DMS53 treated with DMSO at 0.1 percent for 48 hours (cell line): Measurements from ENCODE around the gene C9.
"Not testable (repeated sequence)": the region's sequence is repeated elsewhere in the genome, so short reads cannot be mapped to it uniquely, and the experiment has no call there.

ENCODE experiments used
- DNase-seq: peaks from one replicate; lab custom pipeline; 2025; ENCODE audit not compliant: unreplicated experiment; lab: John Stamatoyannopoulos, UW

C9 gene

DNA sequence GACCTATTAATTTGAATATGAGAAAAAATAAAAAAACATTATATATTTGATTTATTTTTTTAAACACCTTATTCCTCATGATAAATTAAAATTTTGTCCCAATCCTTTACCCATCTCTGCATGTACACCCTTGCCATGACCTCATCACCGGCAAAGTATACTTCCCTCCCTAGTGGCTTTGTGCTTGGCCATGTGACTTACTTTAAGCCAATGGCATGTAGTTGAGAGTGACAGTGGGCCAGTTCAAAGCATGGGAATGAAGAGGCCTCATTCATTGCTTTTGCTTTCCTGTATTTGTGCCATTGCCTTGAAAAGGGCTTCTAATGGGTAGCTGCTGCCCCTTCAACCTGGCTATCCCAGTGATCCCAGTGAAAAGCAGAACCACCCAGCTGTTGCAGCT, 31.2 kb downstream of the C9 start:
- no peak for DNase-seq

DNA sequence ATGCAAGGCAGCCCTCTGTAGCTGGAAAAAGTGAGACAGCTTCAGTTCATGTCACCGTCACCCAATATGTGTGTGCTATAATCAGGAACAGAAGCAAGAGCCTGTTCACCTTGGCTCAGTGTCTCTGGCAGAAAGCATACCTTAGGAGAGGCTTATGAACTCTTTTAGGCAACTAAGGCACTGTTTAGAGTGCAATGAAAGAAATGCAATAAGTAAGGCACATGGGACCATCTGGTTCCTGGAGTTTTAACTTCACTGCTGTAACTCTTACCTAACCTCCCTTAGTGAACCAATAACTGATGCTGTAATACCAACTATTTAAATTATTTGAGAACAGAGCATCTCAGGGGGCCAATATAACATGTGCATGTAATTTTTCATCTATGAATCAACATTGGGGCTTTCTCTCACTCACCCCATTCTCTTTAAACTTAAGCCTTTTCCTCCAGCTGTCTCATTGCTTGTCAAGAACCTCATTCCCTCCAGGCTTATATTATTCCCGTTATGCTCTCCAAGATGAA, 32.4 kb downstream of the C9 start:
- DNase-seq, result no peak

DNA sequence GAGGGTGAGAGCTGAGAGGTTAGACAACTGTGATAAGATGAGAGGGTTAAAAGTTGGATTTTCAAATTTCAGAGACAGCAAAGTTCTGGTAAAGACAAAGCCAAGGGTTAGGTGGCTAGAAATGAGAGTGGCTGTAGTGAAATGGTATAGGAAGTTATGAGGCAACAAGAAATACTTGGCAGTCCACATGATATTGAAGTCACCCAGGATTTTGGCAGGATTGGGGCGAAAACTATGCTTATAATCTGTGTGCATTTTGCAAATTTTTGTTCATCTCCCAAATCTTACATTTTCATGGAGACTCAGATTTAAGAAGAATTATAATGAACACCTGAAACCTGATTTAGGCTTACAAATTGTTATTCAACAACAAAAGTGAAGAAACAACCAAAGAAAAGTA, 35.6 kb downstream of the C9 start:
- no peak for DNase-seq

DNA sequence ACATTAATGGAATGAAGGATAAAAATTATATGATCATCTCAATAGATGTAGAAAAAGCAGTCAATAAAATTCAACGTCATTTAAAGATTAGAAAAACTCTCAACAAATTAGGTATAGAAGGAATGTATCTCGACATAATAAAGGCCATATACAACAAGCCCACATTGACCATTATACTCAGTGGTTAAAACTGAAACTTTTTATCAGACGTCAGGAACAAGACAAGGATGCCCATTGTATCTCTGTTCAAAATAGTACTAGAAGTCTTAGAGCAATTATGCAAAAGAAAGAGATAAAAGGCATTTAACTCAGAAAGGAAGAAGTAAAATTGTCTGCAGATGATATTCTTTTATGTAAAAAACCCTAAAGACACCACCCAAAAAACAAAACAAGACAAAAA, 40.8 kb downstream of the C9 start:
- DNase-seq, result no peak

DNA sequence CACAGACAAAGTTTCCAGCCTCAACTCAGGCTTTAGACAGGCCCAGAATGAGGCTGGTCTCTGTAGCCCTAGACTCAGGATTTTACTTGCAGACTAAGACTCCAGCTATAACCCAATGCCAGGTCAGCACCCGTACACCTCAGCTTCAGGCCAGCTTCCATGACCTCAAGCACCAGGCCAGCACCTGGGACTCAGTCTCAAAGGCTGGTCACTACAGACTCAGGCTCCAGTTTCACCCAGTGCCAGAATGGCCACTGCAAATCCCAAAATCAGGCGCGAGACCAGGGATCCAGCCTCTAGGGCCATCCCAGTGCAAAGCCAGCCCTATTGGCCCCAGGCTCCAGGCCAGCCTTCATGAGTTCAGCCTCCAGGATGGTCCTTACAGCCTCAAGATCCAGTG, 44.9 kb downstream of the C9 start:
- no peak for DNase-seq

DNA sequence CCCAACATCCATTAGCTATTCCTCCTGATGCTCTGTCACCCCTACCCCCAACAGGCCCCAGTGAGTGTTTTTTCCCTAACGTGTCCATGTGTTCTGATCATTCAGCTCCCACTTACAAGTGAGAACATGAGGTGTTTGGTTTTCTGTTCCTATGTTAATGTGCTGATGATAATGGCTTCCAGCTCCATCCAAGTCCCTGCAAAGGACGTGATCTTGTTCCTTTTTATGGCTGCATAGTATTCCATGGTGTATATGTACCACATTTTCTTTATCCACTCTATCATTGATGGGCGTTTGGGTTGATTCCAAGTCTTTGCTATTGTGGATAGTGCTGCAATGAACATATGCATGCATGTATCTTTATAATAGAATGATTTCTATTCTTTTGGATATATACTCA, 47.8 kb downstream of the C9 start:
- not testable (repeated sequence) for DNase-seq

DNA sequence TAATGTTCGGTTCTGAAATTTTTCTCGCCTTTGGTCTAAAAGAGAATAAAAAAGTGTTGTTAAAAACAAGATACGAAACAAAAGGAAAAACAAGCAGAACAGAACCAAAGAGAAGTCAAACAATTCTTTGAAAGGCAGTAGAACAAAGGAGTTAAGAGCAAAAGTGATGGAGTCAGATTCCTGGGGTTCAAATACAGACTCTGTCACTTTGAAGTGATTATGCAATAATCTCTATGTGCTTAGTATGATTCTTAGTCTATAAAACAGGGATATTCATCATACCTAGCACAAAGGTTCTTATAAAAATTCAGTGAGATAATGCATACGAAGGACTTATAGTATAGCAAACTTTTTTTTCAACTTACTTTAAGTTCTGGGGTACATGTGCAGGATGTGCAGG, 48.3 kb downstream of the C9 start:
- no peak for DNase-seq

DNA sequence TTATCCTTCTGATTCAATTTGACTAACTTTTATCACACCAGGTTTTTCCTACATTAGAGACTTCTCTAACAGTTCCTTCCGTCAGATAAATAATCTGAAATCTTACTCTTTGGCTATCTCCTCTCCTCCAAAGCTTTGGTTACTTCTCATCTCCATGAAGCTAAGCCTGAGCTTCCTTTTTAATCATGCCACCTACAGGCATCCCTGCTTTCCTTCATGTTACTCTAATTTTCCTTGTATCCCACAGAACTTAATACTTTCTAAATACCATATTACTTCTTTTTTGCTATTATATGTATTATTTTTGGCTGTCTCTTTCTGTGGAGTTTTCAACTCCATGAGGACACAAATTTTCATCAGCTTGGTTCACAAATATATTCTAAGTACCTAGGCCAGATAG, 49.7 kb downstream of the C9 start:
- DNase-seq, result no peak

DNA sequence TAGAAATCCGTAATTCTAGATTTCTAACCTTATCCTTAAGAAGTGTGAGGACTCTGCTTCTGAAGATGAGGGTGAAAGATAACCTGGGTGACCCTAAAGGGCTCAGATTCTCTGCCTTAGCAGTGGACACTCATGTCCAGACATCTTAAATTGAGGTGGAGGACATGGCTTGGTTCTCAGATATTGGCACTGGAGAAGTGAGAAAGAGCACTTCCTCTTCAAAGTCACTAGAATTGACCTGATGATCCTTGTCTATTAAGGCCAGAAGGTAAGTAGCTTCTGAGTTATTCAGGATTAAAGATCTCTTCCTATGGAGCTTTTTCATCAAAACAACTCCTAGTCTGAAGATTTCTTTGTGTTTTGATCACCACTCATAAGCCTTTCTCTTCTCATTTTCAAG, 54.8 kb downstream of the C9 start:
- no peak for DNase-seq

DNA sequence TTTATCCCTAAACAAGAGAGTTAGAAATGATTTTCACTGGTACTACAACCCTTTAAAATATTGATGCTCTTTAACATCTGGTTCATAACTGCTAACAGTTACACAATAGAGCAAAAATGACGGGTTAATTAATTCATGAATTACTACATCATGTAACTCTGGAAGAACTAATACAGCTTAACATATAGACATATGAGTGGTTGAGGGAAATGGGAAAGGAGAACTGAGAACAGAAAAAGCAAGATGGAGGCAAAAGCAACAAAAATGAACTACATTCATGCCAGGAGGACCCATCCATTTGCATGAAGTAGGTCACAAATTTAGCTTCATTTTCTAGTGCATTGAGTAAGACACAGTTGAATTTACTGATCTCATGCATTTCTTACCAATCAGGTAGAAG, 61.8 kb downstream of the C9 start:
- DNase-seq, result no peak

DNA sequence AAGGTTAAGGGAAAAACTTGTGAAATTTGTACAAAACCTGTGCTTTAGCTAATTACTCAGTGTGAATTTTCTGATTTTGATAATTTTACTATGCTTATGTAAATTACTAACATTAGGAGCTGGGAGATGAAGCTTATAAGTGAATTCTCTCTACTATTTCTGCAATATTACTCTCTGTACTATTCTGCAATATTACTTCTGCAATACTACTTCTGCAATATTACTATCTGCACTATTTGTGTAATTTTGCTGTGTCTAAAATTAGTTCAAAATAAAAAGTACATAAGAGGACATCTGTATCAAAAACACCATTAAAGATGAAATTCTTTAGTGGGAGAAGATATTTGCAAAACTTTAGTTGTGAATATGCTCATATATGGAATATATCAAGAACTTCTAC, 62.9 kb downstream of the C9 start:
- DNase-seq, result no peak

DNA sequence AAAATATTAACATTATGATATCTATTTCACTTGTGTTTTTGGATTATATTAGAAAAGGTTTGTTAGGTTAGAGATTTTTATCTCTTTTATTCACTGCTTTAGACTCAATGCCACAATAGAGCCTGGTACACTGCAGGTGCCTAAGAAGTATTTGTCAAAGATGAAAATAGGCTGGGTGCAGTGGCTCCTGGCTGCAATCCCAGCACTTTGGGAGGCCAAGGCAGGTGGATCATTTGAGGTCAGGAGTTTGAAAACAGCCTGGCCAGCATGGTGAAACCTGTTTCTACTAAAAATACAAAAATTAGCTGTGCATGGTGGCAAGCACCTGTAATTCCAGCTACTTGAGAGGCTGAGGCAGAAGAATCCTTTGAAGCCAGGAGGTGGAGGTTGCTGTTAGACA, 64.3 kb downstream of the C9 start:
- no peak for DNase-seq

DNA sequence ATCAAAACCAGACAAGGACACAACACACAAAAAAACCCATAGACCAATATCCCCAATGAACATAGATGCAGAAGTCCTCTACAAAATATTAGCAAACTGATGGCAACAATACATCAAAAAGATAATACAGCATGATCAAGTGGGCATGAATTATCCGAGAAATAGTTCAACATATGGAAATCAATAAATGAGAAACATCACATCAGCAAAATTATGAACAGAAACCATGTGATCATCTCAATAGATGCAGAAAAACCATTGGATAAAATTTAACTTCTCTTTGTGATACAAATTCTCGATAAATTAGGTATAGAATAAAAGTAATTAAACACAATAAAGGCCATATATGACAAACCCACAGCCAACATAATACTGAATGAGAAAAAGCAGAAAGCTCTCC, 69.6 kb downstream of the C9 start:
- no peak for DNase-seq

DNA sequence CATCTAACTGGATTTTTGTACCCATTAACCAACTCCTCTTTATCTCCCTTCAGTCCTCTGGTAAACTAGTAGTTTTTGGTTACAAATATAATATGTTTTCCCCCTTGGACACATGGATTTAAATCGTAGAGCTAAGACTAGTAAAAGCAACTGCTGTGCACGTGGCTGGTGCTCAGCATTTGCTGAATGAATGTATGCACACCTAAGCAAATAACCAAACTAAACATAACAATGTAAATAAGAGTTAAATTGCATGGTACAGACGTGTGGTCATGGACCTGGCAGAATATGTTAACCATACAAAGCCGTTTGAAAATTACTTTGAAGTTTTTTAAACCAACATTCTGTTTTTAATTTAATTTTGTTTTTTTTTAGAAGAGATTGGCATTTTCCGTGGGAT, 79.7 kb downstream of the C9 start:
- peak; percentile 76 for DNase-seq

DNA sequence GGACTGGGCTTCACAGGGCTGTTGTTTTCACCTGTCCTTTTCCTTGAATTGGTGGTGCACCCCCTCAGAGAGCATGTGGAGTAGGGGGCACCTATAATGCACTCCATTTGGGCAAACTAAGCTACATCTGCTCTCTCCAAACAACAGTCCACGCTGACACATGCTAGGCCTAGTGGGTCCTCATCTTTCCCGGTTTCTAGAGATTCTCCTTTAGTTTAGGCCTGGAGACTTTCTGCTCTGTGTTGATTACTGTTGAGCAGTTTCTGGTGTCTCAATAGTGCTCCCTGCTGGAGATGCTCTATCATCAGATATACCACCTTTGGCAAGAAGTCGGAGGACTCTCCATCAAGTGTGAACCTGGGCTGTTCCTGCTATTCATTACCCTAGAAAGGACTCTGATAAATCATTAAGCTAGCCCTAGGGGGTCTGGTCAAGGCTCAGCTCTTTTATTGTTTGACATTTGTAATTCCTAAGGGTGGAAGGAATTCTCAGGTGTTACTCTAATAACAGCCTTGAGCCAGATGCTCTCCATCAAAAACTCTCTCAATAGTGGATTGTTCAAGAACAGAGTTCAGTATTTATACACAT, 81.0 kb downstream of the C9 start:
- peak; percentile 61 for DNase-seq

DNA sequence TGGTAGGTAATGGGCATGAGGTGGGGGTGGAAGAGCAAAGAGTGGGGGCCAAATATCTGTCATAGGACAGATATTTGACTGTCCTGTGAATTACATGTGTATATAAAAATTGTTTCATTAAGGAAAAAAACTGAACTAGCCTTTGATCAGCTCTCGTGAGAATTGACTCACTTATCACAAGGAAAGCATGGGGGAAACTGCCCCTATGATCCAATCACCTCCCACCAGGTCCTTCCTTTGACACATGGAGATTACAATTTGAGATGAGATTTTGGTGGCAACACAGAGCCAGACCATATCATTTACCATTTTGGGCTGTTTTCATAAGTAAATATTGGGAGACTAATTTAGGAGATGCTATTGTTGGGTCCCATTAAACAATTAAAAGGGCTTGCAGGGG, 81.7 kb downstream of the C9 start:
- no peak for DNase-seq

DNA sequence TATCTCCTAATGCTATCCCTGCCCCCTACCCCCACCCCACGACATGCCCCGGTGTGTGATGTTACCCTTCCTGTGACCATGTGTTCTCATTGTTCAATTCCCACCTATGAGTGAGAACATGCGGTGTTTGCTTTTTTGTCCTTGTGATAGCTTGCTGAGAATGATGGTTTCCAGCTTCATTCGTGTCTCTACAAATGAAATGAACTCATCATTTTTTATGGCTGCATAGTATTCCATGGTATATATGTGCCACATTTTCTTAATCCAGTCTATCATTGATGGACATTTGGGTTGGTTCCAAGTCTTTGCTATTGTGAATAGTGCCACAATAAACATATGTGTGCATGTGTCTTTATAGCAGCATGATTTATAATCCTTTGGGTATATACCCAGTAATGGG, 88.4 kb downstream of the C9 start:
- not testable (repeated sequence) for DNase-seq

DNA sequence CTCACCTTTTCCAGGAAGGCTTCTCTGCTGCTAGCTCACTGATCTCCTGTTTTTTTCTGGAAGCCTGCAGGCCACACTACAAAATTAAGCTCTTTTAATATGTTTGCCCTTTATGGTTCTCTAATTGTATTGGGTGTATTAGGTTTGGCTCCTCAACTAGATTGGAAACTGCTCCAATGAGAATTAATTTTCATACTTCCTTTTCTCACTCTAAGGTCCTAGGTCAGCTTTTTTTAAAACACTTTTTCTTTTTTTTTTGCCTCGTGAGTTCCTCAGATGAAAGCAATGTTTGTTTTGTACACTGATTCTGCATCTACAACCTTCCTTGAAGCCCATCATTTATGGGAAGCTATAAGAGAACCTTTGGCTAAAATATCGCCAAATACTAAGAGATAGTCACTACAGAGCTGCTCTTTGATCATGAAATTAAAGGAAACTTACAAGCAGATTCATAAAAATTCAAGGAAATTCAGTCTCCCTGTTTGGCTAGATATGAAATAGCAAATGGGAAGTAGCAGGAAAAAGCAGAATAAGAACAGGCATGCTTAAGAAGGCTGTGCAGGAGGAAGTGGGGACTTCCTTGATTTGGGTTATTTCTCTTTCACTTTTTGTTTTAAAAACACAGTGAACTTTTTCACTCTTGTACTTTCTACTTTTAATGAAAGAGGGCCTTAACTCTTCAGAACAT, 89.8 kb downstream of the C9 start:
- no peak for DNase-seq

DNA sequence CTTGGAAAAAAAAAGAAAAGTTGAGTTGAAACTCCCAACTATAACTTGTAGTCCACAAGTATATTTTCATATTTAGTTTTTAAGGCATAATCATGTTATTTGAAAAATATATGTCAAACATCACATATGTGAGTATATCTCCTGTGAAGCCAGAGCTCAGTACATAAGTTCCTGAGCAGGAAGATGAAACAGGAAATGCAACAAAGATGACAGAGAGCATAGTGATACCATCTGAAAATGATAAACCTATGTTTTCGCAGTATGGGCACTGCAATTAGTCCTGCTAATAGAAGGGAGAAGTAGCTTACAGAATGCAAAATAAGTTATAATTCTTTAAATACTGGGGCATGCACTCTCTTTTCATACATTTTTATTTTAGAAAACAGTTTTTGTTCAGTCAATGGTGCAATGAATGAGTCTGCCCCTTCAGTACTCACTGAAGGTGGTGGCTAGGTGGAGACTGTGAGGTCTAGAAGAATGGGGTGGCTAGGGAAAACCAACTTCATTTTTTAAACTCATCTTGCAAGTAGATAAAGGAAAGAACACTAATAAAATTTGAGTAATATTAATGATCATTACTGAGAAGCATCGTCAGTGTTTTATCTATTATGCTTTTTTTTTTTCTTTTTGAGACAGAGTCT, 90.9 kb downstream of the C9 start:
- no peak for DNase-seq

DNA sequence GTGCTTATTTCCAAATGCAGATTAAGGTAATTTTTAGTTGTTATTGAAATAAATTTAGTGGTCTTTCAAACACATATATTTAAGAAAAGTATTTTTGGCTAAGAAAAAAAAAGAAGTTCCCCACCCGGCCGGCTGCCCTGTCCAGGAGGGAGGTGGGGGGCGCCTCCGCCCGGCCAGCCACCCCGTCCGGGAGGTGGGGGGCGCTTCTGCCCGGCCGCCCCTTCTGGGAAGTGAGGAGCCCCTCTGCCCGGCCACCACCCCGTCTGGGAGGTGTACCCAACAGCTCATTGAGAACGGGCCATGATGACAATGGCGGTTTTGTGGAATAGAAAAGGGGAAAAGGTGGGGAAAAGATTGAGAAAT, 91.4 kb downstream of the C9 start:
- not testable (repeated sequence) for DNase-seq

DNA sequence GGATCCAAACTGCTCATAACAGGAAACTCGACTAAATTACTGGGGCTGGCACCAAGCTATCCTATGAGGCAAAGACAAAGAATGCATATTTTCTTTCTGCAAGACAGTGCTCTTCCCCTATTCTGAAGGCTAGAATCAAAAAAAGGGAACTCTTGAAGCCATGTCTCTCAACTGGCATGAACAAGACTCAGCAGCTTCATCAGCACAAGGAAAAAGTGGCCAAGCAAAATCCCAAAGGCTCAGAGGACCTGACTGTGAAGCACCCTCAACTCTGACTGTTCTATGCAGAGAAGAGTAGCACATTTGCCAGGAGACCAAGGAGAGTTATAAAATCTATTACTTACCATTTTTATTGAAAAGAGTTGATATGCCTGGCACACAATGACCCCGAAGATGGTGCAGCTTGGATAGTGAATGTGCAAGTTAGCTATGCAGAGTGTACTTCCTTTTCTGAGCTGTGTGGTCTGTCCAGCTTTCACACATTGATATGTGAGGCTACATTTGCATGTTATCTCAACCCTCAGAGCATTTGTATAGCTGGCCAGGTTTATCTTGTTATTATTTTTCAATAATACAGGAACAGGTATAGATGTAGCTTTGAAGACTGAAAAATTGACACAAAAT, 94.0 kb downstream of the C9 start:
- DNase-seq, result no peak

DNA sequence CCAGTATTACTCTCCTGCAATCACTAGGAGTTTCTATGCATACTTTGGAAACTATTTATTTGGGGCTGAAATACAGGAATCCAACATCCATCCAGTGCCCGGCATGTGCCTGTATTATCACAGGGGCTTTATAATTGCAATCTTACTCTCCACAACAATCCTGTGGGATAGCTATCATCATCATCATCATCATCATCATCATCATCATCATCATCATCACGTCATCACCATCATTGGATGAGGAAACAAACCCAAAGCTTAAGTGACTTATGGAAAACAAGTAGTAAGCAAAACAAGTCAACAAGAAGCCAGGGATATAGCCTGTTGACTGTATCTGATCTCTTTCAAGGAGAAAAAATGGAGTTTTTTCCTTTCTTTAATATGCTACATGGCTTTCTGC, 97.1 kb downstream of the C9 start:
- no peak for DNase-seq
